WERI-Rb-1 (cell line): ENCODE measurements around the gene SFMBT2.

Experiments used
- DNase-seq: peaks from one replicate; pipeline ENCODE4 v3.0.0-alpha.2; 2020
- H3K27ac ChIP-seq: fragments of 250-450 bp; sonication (Bioruptor Pico); 2 replicates; pipeline ENCODE4 v1.5.1; 2020; ENCODE audit warnings: mild to moderate bottlenecking, moderate library complexity
- H3K27me3 ChIP-seq: fragments of 250-450 bp; sonication (Bioruptor Pico); 2 replicates; pipeline ENCODE4 v1.5.1; 2021; ENCODE audit warnings: mild to moderate bottlenecking, low read depth, moderate library complexity; ENCODE audit not compliant: insufficient read depth, severe bottlenecking
- H3K36me3 ChIP-seq: fragments of 250-450 bp; sonication (Bioruptor Pico); 2 replicates; pipeline ENCODE4 v1.5.1; 2020; ENCODE audit warnings: mild to moderate bottlenecking, moderate library complexity
- H3K4me3 ChIP-seq: 2 replicates; pipeline ENCODE4 v1.5.1; 2011; ENCODE audit warnings: low read depth, mild to moderate bottlenecking, control low read depth, low read length
- H3K9me3 ChIP-seq: fragments of 250-450 bp; sonication (Bioruptor Pico); 2 replicates; pipeline ENCODE4 v1.5.1; 2021; ENCODE audit warnings: mild to moderate bottlenecking, moderate library complexity; ENCODE audit not compliant: severe bottlenecking
- CTCF ChIP-seq: IDR thresholded peaks from 2 replicates; pipeline ENCODE4 v1.5.1; 2011; ENCODE audit warnings: low read depth, mild to moderate bottlenecking, control low read depth, inconsistent platforms, low read length

The SFMBT2 gene

GRCh38 chr10:7296076-7296475 lies 114.8 kb downstream of the SFMBT2 start:
- no peaks in the 10 kb centered on the region for H3K27me3 ChIP-seq
- no peak for DNase-seq
- H3K4me3 ChIP-seq: no peak overlapping the region
- H3K27ac ChIP-seq: no peak overlapping the region
- H3K36me3 ChIP-seq: no peaks in the 10 kb centered on the region
- no peak for TF ChIP-seq CTCF
- H3K9me3 ChIP-seq: no peaks in the 10 kb centered on the region

DNA sequence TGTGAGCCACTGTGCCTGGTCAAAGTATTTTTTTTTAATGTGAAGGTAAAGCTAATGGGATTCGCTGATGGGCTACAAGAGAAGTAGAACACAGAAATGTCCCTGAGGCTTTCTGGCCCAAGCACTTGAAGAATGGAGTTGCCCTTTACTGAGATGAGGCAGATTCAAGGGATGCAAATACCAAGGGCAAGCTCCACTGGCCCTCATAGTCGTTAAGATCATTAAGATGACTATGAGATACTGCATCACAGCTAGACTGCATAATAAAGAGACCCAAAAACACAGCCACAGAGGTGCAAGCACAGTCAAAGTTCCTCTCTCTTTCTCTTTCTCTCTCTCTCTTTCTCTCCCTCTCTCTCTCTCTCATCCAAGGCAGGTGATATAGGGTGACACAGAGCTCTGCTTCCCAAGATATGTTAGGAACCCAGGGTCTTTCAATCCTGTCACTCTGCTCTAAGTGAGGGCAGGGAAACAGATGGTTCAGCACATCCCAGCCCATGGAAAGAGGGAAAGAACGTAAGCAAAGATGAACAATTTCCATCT lies 117.4 kb downstream of the SFMBT2 start:
- no peaks in the 10 kb centered on the region for H3K27me3 ChIP-seq
- no peaks in the 10 kb centered on the region for H3K36me3 ChIP-seq
- H3K9me3 ChIP-seq: no peaks in the 10 kb centered on the region
- no peak overlapping the region for H3K27ac ChIP-seq
- no peak for DNase-seq
- TF ChIP-seq CTCF: no peak
- no peak overlapping the region for H3K4me3 ChIP-seq

- no peak for DNase-seq
- H3K4me3 ChIP-seq: no peak overlapping the region
- H3K27me3 ChIP-seq: no peaks in the 10 kb centered on the region
- H3K36me3 ChIP-seq: no peaks in the 10 kb centered on the region
- no peaks in the 10 kb centered on the region for H3K9me3 ChIP-seq
- TF ChIP-seq CTCF: no peak
- no peak overlapping the region for H3K27ac ChIP-seq
These were observed 119.2 kb downstream of the SFMBT2 start for GRCh38 chr10:7291487-7292270.

- Histone ChIP-seq H3K9me3 (no peaks in the 10 kb centered on the region), H3K4me3 (no peak overlapping the region), H3K27ac (no peak overlapping the region), H3K36me3 (no peaks in the 10 kb centered on the region), H3K27me3 (no peaks in the 10 kb centered on the region)
- TF ChIP-seq CTCF: no peak
- DNase-seq: no peak
These were observed 122.7 kb downstream of the SFMBT2 start for GRCh38 chr10:7288060-7288690.

DNA sequence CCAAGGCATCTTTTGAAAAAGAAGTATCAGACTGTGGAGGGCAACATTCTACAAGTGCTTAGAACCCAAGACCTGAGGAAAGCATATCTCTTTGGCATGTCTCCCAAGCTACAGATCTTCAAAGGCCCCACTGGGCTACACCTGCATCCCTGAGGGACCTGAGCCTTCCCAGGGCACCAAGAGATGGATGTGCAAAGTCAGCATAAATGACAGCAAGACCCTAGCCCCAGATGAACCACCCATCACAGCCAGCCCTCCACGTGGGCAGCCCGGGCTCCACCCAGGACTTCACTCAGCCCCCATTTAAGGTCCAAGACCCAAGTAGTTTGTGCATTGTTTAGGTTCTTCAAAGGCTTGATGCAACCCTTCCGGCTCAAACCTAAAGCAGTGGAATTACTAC lies 123.5 kb downstream of the SFMBT2 start:
- TF ChIP-seq CTCF: no peak
- Histone ChIP-seq H3K27me3 (no peaks in the 10 kb centered on the region), H3K27ac (no peak overlapping the region), H3K4me3 (no peak overlapping the region), H3K9me3 (no peaks in the 10 kb centered on the region), H3K36me3 (no peaks in the 10 kb centered on the region)
- no peak for DNase-seq
